ENCODE results near the gene MBD6.
"Not testable (repeated sequence)": the region's sequence is repeated elsewhere in the genome, so short reads cannot be mapped to it uniquely, and the experiment has no call there.

Gene MBD6

GRCh38 chr12:57491393-57492280, 31.0 kb upstream of the MBD6 start:
- Histone ChIP-seq H3K27me3 (ENCODE audit: insufficient read depth, insufficient read length) (no peaks in the 10 kb centered on the region), H3K9me3 (ENCODE audit: insufficient read depth, low read length) (no peaks in the 10 kb centered on the region; the same call in 1 of the 2 replicates), H3K9ac (ENCODE audit: insufficient read length, low read depth) (no peak overlapping the region), H3K4me1 (ENCODE audit: insufficient read depth, insufficient read length) (peaks cover 9% of the 10 kb centered on the region), H3K36me3 (ENCODE audit: insufficient read depth, insufficient read length, low read length) (peaks cover 61% of the 10 kb centered on the region), H3K4me3 (ENCODE audit: insufficient read length, low read depth) (no peak overlapping the region)
- DNase-seq (ENCODE audit: low read depth, low spot score) = no peak
- TF ChIP-seq YY1 (IDR thresholded peaks at IDR 0.05; ENCODE audit: insufficient read depth, insufficient read length) (no peak), ZNF274 (IDR thresholded peaks at IDR 0.05; ENCODE audit: low read depth, low read length) (no peak), SUZ12 (IDR thresholded peaks at IDR 0.05; ENCODE audit: extremely low read depth, insufficient read depth, insufficient read length) (no peak)

GRCh38 chr12:57495051-57495701, 27.4 kb upstream of the MBD6 start:
- not testable (repeated sequence) for H3K9ac ChIP-seq (ENCODE audit: insufficient read length, low read depth); H3K27me3 ChIP-seq (ENCODE audit: insufficient read depth, insufficient read length); H3K4me1 ChIP-seq (ENCODE audit: insufficient read depth, insufficient read length); DNase-seq (ENCODE audit: low read depth, low spot score); H3K9me3 ChIP-seq (ENCODE audit: insufficient read depth, low read length); H3K4me3 ChIP-seq (ENCODE audit: insufficient read length, low read depth)
- peaks cover 73% of the 10 kb centered on the region for H3K36me3 ChIP-seq (ENCODE audit: insufficient read depth, insufficient read length, low read length)

GRCh38 chr12:57496822-57497221, 25.8 kb upstream of the MBD6 start:
- Histone ChIP-seq H3K9me3 (ENCODE audit: insufficient read depth, low read length) (no peaks in the 10 kb centered on the region; the same call in 1 of the 2 replicates), H3K4me1 (ENCODE audit: insufficient read depth, insufficient read length) (no peaks in the 10 kb centered on the region), H3K4me3 (ENCODE audit: insufficient read length, low read depth) (no peak overlapping the region), H3K9ac (ENCODE audit: insufficient read length, low read depth) (no peak overlapping the region), H3K36me3 (ENCODE audit: insufficient read depth, insufficient read length, low read length) (peaks cover 73% of the 10 kb centered on the region), H3K27me3 (ENCODE audit: insufficient read depth, insufficient read length) (no peaks in the 10 kb centered on the region)
- no peak for TF ChIP-seq SUZ12 (IDR thresholded peaks at IDR 0.05; ENCODE audit: extremely low read depth, insufficient read depth, insufficient read length)
- no peak for TF ChIP-seq ZNF274 (IDR thresholded peaks at IDR 0.05; ENCODE audit: low read depth, low read length)
- no peak for TF ChIP-seq YY1 (IDR thresholded peaks at IDR 0.05; ENCODE audit: insufficient read depth, insufficient read length)
- no peak for DNase-seq (ENCODE audit: low read depth, low spot score)

DNA sequence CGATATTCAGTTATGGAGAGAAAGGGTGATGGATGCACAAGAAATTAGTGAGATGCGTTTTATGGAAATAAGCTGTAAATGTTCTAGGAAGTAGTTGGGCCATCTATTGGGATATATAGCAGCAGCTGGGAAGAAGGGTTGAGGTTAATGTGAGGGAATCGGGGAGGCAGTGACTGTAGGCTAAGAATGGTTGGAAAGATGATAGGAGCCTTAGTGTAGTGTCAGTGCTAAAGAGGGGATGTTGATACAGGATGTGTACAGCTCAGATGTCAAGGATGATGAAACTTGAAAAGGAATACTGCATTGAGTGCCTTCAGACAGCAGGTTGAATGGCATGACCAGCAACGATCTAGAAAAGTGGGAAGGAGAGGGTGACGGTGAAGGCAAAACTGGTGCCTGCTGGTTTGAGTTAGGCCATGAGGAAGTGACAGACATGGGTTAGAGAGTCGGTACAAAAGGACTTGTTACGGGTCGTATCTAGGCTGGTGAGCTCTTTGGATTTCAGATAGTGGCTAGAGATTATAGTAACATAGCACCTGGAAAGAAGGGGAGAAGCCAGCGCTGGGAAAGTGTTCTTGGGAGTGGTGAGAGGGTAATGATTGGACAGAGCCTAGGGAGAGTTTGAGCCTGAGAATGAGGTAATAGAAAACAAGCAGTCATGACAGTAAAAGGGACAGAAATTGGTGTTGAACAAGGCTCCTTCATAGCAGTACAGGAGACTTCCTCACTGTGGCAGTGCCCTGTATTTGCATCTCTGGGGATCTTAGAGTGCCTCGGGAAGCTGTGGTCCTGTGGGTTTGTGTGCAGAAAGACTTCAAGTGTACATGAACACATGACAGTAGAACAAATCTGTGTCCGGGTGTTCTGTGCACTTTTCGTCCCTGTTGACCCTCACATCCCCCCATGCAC, 25.1 kb upstream of the MBD6 start:
- Histone ChIP-seq H3K4me3 (ENCODE audit: insufficient read length, low read depth) (no peak overlapping the region), H3K9me3 (ENCODE audit: insufficient read depth, low read length) (no peaks in the 10 kb centered on the region; the same call in 1 of the 2 replicates), H3K27me3 (ENCODE audit: insufficient read depth, insufficient read length) (no peaks in the 10 kb centered on the region), H3K36me3 (ENCODE audit: insufficient read depth, insufficient read length, low read length) (peaks cover 74% of the 10 kb centered on the region), H3K4me1 (ENCODE audit: insufficient read depth, insufficient read length) (no peaks in the 10 kb centered on the region), H3K9ac (ENCODE audit: insufficient read length, low read depth) (no peak overlapping the region)
- TF ChIP-seq YY1 (IDR thresholded peaks at IDR 0.05; ENCODE audit: insufficient read depth, insufficient read length) = no peak
- no peak for TF ChIP-seq ZNF274 (IDR thresholded peaks at IDR 0.05; ENCODE audit: low read depth, low read length)
- TF ChIP-seq SUZ12 (IDR thresholded peaks at IDR 0.05; ENCODE audit: extremely low read depth, insufficient read depth, insufficient read length) = no peak
- no peak for DNase-seq (ENCODE audit: low read depth, low spot score)

GRCh38 chr12:57498132-57498502, 24.5 kb upstream of the MBD6 start:
- Histone ChIP-seq H3K36me3 (ENCODE audit: insufficient read depth, insufficient read length, low read length) (peaks cover 72% of the 10 kb centered on the region), H3K4me1 (ENCODE audit: insufficient read depth, insufficient read length) (no peaks in the 10 kb centered on the region), H3K9ac (ENCODE audit: insufficient read length, low read depth) (no peak overlapping the region), H3K9me3 (ENCODE audit: insufficient read depth, low read length) (no peaks in the 10 kb centered on the region; the same call in 1 of the 2 replicates), H3K4me3 (ENCODE audit: insufficient read length, low read depth) (no peak overlapping the region), H3K27me3 (ENCODE audit: insufficient read depth, insufficient read length) (no peaks in the 10 kb centered on the region)
- DNase-seq (ENCODE audit: low read depth, low spot score) = no peak
- TF ChIP-seq ZNF274 (IDR thresholded peaks at IDR 0.05; ENCODE audit: low read depth, low read length) (no peak), YY1 (IDR thresholded peaks at IDR 0.05; ENCODE audit: insufficient read depth, insufficient read length) (no peak), SUZ12 (IDR thresholded peaks at IDR 0.05; ENCODE audit: extremely low read depth, insufficient read depth, insufficient read length) (no peak)

DNA sequence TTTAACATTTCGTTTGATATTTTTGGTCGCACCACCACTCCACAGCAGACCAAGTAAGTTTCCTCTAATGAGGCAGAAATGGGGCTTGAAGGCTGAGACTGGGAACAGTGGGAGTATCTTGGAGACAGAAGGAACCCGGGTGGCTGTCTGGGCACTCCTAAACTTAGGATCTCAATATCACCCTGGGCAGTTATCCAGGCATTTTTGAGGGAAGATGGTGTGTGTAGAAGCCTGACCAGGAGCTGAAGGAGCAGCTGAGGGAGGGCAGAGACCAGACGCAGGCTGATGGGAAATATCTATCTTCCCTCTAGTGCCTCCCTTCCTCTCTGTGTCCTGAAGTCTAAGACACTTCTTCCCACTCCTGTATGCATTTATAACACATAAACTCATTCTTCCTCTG, 24.1 kb upstream of the MBD6 start:
- Histone ChIP-seq H3K9ac (ENCODE audit: insufficient read length, low read depth) (no peak overlapping the region), H3K4me3 (ENCODE audit: insufficient read length, low read depth) (no peak overlapping the region), H3K36me3 (ENCODE audit: insufficient read depth, insufficient read length, low read length) (peaks cover 77% of the 10 kb centered on the region), H3K27me3 (ENCODE audit: insufficient read depth, insufficient read length) (no peaks in the 10 kb centered on the region), H3K9me3 (ENCODE audit: insufficient read depth, low read length) (no peaks in the 10 kb centered on the region; the same call in 1 of the 2 replicates), H3K4me1 (ENCODE audit: insufficient read depth, insufficient read length) (no peaks in the 10 kb centered on the region)
- no peak for DNase-seq (ENCODE audit: low read depth, low spot score)
- no peak for TF ChIP-seq ZNF274 (IDR thresholded peaks at IDR 0.05; ENCODE audit: low read depth, low read length)
- no peak for TF ChIP-seq YY1 (IDR thresholded peaks at IDR 0.05; ENCODE audit: insufficient read depth, insufficient read length)
- TF ChIP-seq SUZ12 (IDR thresholded peaks at IDR 0.05; ENCODE audit: extremely low read depth, insufficient read depth, insufficient read length) = no peak
